HG03575 (cell line): Measurements from ENCODE around the gene PPCDC.
A peak's percentile ranks its signal among the peaks of the same experiment; 100 is the strongest.

Experiments used
- ATAC-seq: cut with Tn5 transposase; IDR thresholded peaks from one replicate; pipeline ENCODE4 v1.9.1; 2021; ENCODE audit not compliant: unreplicated experiment, insufficient number of reproducible peaks, low FRiP score; ENCODE audit errors: extremely low read depth

The PPCDC gene

GRCh38 chr15:75038231-75038630, 14.8 kb downstream of the PPCDC start:
- ATAC-seq = no peak

GRCh38 chr15:75042730-75043508, 19.5 kb downstream of the PPCDC start:
- ATAC-seq = peak; percentile 37

- ATAC-seq = peak; percentile 23
Observed at GRCh38 chr15:75043509-75044257, 20.3 kb downstream of the PPCDC start.

GRCh38 chr15:75044258-75044878, 21.0 kb downstream of the PPCDC start:
- ATAC-seq = no peak

- ATAC-seq = no peak
Observed at GRCh38 chr15:75045332-75046015, 22.1 kb downstream of the PPCDC start.

GRCh38 chr15:75048394-75048793, 25.0 kb downstream of the PPCDC start:
- ATAC-seq = no peak

- ATAC-seq = no peak
Observed at GRCh38 chr15:75049392-75049791, 26.0 kb downstream of the PPCDC start.

- no peak for ATAC-seq
Observed at GRCh38 chr15:75050283-75050682, 26.9 kb downstream of the PPCDC start.

GRCh38 chr15:75051191-75051608, 27.8 kb downstream of the PPCDC start:
- ATAC-seq = no peak

GRCh38 chr15:75051711-75052110, 28.3 kb downstream of the PPCDC start:
- ATAC-seq = no peak

GRCh38 chr15:75052972-75053747, 29.8 kb downstream of the PPCDC start:
- ATAC-seq = no peak

GRCh38 chr15:75053748-75054125, 30.3 kb downstream of the PPCDC start:
- no peak for ATAC-seq

- ATAC-seq = no peak
Observed at GRCh38 chr15:75054172-75054897, 30.9 kb downstream of the PPCDC start.

- no peak for ATAC-seq
Observed at GRCh38 chr15:75056036-75056435, 32.6 kb downstream of the PPCDC start.

GRCh38 chr15:75058127-75058905, 34.9 kb downstream of the PPCDC start:
- no peak for ATAC-seq

GRCh38 chr15:75059607-75060006, 36.2 kb downstream of the PPCDC start:
- no peak for ATAC-seq

GRCh38 chr15:75061272-75061671, 37.9 kb downstream of the PPCDC start:
- no peak for ATAC-seq
